ENCODE measurements around the gene BRD9. TPM values are rescaled to one million over a fixed set of nuclear protein-coding genes. Genes with fewer than 3 reads are reported as not detected.

BRD9 gene
- total and polyA plus RNA-seq, 2 donors (not counting 1 experiment from before 2014, with no cell fraction given), result 13.0 to 35.3 TPM

GRCh38 chr5:858726-859125, 33.9 kb downstream of the BRD9 start:
- Histone ChIP-seq H3K4me3 (replicated peaks in 1 of 4; ENCODE audit: control extremely low read depth in 1 of 4, insufficient read depth in 1 of 4, low read depth in 3 of 4, low read length in 4 of 4) (no peak overlapping the region), H3K4me1 (ENCODE audit: control insufficient read depth, extremely low read depth, insufficient read depth, low read length) (no peaks in the 10 kb centered on the region), H3K36me3 (ENCODE audit: control insufficient read depth, insufficient read depth, low read length) (peaks cover 11% of the 10 kb centered on the region), H4K20me1 (ENCODE audit: control insufficient read depth, extremely low read depth, insufficient read depth, low read length) (no peaks in the 10 kb centered on the region), H3K9ac (ENCODE audit: insufficient read depth, low read length) (no peak overlapping the region), H3K27ac (ENCODE audit: insufficient read depth, low read length) (no peak overlapping the region), H3K27me3 (ENCODE audit: control insufficient read depth, insufficient read depth, low read length) (no peaks in the 10 kb centered on the region), H3K4me2 (ENCODE audit: extremely low read depth, insufficient read depth, low read length) (no peak overlapping the region), H2AFZ (ENCODE audit: low read length) (no peak overlapping the region), H3K9me3 (ENCODE audit: control insufficient read depth, insufficient read depth, low read depth, low read length) (no peaks in the 10 kb centered on the region), H3K79me2 (ENCODE audit: control insufficient read depth, insufficient read depth, low read length) (no peaks in the 10 kb centered on the region)
- no peak for TF ChIP-seq EZH2 (IDR thresholded peaks at IDR 0.05; ENCODE audit: low read length, missing control alignments)
- no peak for TF ChIP-seq CTCF (conservative IDR thresholded peaks at IDR 0.05 in 1 of 2, IDR thresholded peaks at IDR 0.05 in 1 of 2; ENCODE audit: low read depth in 1 of 2, low read length in 2 of 2)
- no peak for DNase-seq (ENCODE audit: low read depth in 2 of 2)

GRCh38 chr5:856531-857425, 35.8 kb downstream of the BRD9 start:
- Histone ChIP-seq H2AFZ (ENCODE audit: low read length) (no peak overlapping the region), H3K79me2 (ENCODE audit: control insufficient read depth, insufficient read depth, low read length) (no peaks in the 10 kb centered on the region), H3K9me3 (ENCODE audit: control insufficient read depth, insufficient read depth, low read depth, low read length) (no peaks in the 10 kb centered on the region), H3K4me2 (ENCODE audit: extremely low read depth, insufficient read depth, low read length) (no peak overlapping the region), H3K4me3 (replicated peaks in 1 of 4; ENCODE audit: control extremely low read depth in 1 of 4, insufficient read depth in 1 of 4, low read depth in 3 of 4, low read length in 4 of 4) (no peak overlapping the region), H3K9ac (ENCODE audit: insufficient read depth, low read length) (no peak overlapping the region), H4K20me1 (ENCODE audit: control insufficient read depth, extremely low read depth, insufficient read depth, low read length) (no peaks in the 10 kb centered on the region), H3K27ac (ENCODE audit: insufficient read depth, low read length) (no peak overlapping the region), H3K36me3 (ENCODE audit: control insufficient read depth, insufficient read depth, low read length) (no peaks in the 10 kb centered on the region), H3K27me3 (ENCODE audit: control insufficient read depth, insufficient read depth, low read length) (no peaks in the 10 kb centered on the region), H3K4me1 (ENCODE audit: control insufficient read depth, extremely low read depth, insufficient read depth, low read length) (no peaks in the 10 kb centered on the region)
- DNase-seq (ENCODE audit: low read depth in 2 of 2), result peak in 1 of 2 donors; percentile 8
- TF ChIP-seq EZH2 (IDR thresholded peaks at IDR 0.05; ENCODE audit: low read length, missing control alignments) (no peak), CTCF (conservative IDR thresholded peaks at IDR 0.05 in 1 of 2, IDR thresholded peaks at IDR 0.05 in 1 of 2; ENCODE audit: low read depth in 1 of 2, low read length in 2 of 2) (no peak)

GRCh38 chr5:855771-856530, 36.6 kb downstream of the BRD9 start:
- Histone ChIP-seq H3K9me3 (ENCODE audit: control insufficient read depth, insufficient read depth, low read depth, low read length) (no peaks in the 10 kb centered on the region), H3K27me3 (ENCODE audit: control insufficient read depth, insufficient read depth, low read length) (no peaks in the 10 kb centered on the region), H3K4me2 (ENCODE audit: extremely low read depth, insufficient read depth, low read length) (no peak overlapping the region), H4K20me1 (ENCODE audit: control insufficient read depth, extremely low read depth, insufficient read depth, low read length) (no peaks in the 10 kb centered on the region), H2AFZ (ENCODE audit: low read length) (no peak overlapping the region), H3K4me3 (replicated peaks in 1 of 4; ENCODE audit: control extremely low read depth in 1 of 4, insufficient read depth in 1 of 4, low read depth in 3 of 4, low read length in 4 of 4) (no peak overlapping the region), H3K36me3 (ENCODE audit: control insufficient read depth, insufficient read depth, low read length) (no peaks in the 10 kb centered on the region), H3K9ac (ENCODE audit: insufficient read depth, low read length) (no peak overlapping the region), H3K79me2 (ENCODE audit: control insufficient read depth, insufficient read depth, low read length) (no peaks in the 10 kb centered on the region), H3K4me1 (ENCODE audit: control insufficient read depth, extremely low read depth, insufficient read depth, low read length) (no peaks in the 10 kb centered on the region), H3K27ac (ENCODE audit: insufficient read depth, low read length) (no peak overlapping the region)
- DNase-seq (ENCODE audit: low read depth in 2 of 2), result peak in 1 of 2 donors; percentile 6
- TF ChIP-seq CTCF (conservative IDR thresholded peaks at IDR 0.05 in 1 of 2, IDR thresholded peaks at IDR 0.05 in 1 of 2; ENCODE audit: low read depth in 1 of 2, low read length in 2 of 2) (no peak), EZH2 (IDR thresholded peaks at IDR 0.05; ENCODE audit: low read length, missing control alignments) (no peak)

Measured in fibroblast of lung (primary cell).